Stimulated activated CD8-positive, alpha-beta memory T cell treated with anti-CD3 and anti-CD28 coated beads, Interleukin-4, amount 100 ng/mL, for 4 hours (primary cell): ENCODE results near the gene RMP24.

ENCODE experiments used
- DNase-seq, 2 donors: peaks; one replicate each; pipeline ENCODE4 v3.0.0-alpha.2; 2020; ENCODE audit warnings: low read depth in 2 of 2, low spot score in 1 of 2

The RMP24 gene

DNA sequence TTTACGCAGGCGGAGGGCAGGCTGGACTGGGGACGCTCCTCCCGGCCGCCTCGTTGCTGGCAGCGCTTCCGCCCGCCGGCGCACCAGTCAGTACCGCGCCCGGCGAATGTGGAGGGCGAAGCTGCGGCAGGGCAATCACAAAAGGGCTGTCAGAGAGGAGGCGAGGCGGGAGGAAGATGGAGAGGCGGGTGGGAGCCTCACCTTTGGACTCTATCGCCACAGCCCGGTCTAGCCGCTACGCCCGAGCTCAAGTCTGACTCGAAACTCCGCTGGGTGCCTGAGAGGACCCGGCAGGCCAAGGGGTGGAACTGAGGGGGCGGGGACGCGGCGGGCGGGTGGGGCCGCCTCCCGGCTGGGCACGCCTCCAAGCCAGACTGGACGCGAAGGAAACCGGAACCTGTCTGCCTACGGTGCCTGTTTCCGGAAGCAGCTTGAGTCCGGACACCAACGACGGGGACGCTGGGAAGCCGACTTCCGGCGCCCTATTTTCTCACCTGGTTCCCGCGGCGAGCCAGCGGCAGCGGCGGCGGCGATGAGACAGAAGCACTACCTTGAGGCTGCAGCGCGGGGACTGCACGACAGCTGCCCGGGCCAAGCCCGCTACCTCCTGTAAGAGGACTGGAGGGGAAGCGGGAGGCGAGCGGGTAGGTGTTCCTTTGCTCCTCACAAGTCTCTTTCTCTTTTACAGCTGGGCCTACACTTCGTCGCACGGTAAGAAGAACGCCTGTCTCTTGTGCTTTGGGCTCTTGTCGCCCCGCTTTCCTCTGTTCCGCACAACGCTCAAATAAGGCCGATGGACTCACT, at the start of gene RMP24:
Gene RMP24, plus strand, starts transcription at position 483 of the 804 bp plus-strand sequence.
- DNase-seq, result peak; percentile 84 to 86

- DNase-seq, result no peak
Observed at GRCh38 chr18:35923939-35924684, 48.4 kb upstream of the RMP24 start.

GRCh38 chr18:35926884-35927283, 45.6 kb upstream of the RMP24 start:
- DNase-seq, result no peak

DNA sequence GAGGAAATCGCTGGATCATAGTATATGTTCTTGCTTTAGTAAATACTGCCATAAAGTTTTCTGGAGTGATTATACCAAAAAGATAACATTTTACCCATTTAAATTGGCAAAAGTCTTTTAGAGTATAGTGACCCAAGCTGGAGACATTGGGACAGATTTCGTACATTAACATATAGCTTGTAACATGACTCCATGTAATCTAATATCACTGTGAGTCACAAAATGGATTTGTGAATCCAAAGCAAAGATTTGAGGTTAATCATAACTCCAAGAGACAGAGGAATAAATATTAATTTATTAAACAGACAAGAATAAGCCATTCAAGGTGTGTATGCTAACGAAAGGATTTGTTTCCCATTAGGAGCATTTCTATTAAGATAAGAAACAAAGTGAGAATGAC, 45.0 kb upstream of the RMP24 start:
- DNase-seq, result no peak

DNA sequence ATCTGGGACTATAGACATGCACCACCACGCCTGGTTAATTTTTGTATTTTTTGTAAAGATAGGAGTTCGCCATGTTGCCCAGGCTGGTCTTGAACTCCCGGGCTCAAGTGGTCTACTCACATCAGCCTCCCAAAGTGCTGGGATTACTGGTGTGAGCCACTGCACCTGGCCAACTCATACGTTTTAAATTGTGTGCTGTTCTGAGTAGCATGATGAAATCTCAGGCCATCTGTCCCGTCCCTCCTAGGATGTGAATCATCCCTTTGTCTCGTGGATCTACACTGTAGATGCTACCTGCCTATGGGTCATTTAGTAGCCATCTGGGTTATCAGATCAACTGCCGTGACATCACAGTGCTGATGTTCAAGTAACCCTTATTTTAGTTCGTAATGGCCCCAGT, 38.5 kb upstream of the RMP24 start:
- DNase-seq, result no peak

- DNase-seq, result no peak
Observed at GRCh38 chr18:35934891-35935290, 37.6 kb upstream of the RMP24 start.

- no peak for DNase-seq
Observed at GRCh38 chr18:35935805-35936204, 36.7 kb upstream of the RMP24 start.

DNA sequence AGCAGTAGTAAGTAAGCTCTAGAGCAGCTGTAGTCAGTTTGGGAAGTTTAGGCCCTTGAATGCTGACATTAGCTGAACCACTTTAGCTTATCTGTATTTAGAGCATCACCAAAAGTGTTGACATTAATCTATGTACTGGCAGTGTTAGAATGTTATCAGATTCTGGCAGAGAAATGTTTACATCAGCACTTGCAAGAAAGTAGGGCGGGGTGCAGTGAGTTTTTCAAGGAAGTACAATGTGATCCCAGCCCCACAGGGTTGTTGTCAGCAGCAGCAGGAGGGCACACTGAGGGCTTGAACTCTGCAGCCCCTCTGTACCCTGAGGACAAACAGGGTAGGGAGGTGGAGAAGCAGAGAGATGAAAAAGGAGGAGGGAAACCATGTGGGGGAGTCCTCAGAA, 35.5 kb upstream of the RMP24 start:
- DNase-seq, result no peak

- DNase-seq, result no peak
Observed at GRCh38 chr18:35938158-35938557, 34.3 kb upstream of the RMP24 start.

GRCh38 chr18:35938562-35938961, 33.9 kb upstream of the RMP24 start:
- DNase-seq, result no peak

DNA sequence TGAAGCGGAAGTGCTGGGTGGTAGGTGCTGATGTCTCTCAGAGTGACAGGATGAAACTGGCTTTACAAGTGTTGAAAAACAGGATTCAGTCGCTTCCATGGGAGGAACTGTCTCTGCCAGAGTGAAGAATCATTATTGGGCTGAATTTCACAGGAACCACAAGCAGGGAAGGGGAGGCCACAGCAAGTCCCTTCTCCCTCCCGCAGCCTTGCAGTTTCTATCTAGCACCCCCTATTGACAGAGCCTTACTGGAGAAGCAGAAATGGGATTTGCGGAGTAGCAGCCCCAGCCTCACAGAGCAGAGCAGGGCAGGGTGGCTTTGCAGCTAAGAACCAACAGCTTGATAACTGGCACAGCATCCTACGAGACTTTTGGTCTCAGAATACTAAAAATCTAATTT, 33.3 kb upstream of the RMP24 start:
- DNase-seq, result no peak

DNA sequence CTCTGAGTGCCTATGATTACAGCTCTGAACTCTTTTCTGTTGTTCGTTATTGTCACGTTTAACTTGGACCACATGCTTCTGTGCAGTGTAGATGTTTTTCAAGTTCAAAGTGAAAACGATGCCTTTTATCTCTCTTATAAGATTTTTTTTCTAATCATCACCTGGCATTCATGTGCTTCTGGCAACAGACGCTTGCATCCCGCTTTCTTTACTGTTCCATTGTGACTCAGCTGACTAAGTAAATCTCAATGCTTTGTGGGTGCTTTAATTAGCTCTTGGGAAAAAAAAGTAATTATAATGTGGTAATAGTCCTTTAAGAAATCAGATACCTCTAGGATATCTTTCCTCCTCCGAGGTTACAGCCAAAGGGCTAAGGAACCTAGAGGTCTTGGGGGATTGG, 31.2 kb upstream of the RMP24 start:
- no peak for DNase-seq

DNA sequence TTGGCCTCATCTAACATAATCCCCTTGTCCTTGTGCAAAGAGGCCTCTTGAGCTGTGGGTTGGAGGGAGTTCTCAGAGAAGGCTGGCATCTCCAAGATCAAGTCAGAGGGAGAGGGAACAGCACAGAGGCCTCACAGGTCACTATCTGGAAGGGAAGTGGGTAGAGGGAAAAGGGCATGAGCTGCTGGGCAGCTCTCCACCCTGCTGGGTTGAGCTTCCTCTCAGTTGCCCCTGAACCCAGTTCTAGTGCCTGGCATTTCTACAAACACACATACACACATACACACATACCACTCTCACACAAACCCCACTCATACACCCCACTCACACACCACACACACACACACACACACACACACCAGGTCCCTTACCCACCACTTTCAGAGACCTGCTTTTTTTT, 30.3 kb upstream of the RMP24 start:
- DNase-seq, result no peak

DNA sequence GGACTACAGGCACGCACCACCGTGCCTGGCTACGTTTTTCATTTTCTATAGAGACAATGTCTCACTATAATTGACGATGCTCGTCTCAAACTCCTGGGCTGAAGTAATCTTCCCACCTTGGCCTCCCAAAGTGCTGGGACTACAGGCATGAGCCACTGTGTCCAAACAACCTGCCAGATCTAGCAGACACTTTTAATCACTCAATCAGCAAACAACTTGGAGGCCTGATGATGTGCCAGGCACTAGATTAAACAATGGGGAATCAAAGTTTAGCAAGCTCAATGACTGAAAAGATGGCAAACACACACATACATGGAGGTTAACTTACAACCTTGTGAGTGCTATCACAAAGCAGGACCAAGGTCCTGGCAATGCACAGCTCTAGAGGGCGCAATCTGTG, 29.8 kb upstream of the RMP24 start:
- DNase-seq, result no peak

- DNase-seq, result no peak
Observed at GRCh38 chr18:35948080-35948479, 24.4 kb upstream of the RMP24 start.

DNA sequence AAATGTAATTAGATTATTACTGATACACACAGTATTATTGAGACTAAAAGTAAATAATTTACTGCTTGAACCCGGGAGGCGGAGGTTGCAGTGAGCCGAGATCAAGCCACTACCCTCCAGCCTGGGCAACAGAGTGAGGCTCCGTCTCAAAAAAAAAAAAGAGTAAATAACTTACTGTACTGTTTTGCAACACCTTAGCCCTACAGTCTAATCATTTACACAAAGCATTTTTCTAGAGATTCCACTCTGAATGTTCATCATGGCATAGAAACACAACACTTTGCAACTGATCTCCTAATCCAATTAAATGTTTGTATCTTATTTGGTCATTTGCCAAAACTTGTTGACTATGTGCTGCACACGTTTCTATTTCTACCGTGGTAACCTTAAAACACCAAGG, 23.4 kb upstream of the RMP24 start:
- DNase-seq, result no peak

DNA sequence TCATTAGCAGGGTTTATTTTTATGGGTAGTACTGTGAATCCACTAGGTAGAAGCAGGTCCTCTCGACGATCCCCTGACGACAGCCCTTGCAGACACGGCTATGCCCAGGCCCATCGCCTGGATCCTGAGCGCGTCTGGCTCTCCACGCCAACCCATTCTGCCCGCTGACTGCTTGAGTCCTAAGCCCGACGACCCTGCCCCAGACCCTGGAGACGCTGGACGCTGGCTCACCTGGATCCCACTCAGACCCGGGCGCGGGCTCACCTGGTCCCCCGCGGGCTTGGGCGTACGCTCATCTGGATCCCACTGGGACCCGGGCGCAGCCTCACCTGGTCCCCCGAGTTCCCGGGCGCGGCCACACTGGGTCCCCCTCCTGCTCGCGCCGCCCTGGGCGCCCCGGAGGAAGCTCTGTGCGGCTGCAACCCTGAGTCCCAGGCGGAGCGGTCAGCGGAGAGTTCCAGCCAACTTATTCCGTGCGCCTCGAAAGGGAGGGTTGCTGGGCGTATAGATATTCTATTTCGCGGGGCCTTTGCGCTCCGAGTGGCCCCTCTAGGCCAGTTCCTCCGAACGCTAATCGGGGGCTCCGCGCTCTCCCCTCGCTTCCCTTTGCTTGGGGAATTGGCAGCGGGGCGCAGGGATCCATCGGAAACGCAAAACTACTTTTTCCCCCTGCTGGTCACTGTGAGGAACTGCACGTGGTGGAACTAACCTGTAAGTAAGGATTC, 22.4 kb upstream of the RMP24 start:
- DNase-seq, result peak in 1 of 2 donors; percentile 9

DNA sequence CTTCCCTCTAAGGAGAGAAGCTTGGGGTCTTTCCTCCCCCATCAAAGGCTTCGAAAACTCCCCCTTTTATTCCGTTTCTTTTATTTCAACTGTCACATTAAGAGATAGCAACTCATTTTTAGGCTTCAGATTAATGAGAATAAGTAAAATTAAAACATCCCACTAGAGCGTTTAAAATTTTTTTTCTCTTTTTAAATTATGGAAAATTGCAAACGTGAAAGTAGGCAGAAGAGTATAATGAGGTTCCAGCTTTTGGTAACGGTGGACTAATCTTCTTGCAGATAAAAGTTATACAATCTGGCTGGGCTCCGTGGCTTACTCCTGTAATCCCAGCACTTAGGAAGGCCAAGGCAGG, 21.9 kb upstream of the RMP24 start:
- no peak for DNase-seq

- DNase-seq, result no peak
Observed at GRCh38 chr18:35953688-35954087, 18.8 kb upstream of the RMP24 start.

DNA sequence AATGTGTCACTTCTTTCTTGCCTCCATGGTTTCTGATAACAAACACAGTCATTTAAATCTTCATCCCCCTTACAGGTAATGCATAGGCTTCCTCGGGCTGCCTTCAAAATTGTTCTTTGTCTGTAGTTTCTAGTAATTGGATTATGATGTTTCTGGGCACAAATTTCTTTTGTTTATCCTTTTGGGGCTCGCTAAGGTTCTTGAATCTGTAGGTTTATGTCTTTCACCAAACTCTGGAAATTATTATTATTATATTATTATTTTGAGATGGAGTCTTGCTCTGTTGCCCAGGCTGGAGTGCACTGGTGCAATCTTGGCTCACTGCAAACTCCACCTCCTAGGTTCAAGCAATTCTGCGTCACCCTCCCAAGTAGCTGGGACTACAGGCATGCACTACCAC, 16.3 kb upstream of the RMP24 start:
- DNase-seq, result no peak

DNA sequence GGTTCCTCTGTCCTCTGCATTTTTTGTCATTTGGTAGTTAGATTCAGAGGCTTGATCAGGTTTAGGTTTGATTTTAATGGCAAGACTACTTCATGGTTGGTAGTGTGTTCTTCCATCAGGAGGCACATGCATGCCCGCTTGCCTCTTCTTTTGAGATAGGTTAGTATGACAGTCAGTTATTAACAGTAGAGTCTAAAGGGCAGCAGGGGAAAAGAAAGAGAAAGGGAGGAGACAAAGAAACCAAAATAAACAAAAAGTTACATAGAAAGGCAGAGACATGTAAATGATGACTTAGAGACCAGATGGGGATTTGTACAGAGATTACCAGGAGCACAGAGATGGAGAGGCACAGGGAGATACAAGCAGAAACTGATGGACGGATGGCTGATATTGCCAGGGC, 10.2 kb upstream of the RMP24 start:
- no peak for DNase-seq

DNA sequence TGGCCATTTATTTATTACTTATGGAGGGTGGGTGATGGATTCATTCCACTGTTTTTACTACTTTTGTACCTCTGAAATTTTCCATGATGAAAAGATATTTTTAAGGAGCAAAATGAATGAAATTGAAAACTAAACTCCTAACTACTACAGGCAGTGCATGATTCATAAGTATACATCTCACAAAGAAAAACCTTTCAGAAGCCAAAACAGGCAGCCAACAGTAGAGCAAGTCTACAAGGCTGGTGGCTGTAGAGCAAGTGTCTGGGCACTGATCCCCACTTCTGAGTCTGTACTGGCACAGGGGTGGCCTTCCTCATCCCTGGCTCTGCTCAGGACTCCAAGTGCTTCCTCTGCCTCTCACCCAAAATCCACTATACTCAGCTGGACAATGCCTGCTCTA, 8.2 kb upstream of the RMP24 start:
- no peak for DNase-seq
